HepG2 (cell line): Measurements from ENCODE around the gene BCL2L1. TPM values are rescaled to one million over a fixed set of nuclear protein-coding genes. Genes with fewer than 3 reads are reported as not detected.

ENCODE experiments used
- AKNA ChIP-seq: sonication (generic); formaldehyde crosslinking; IDR thresholded peaks from 2 replicates; pipeline ENCODE4 v1.4.0; 2020; ENCODE audit warnings: missing genetic modification reagents, borderline replicate concordance
- BORCS8-MEF2B ChIP-seq: sonication (generic); formaldehyde crosslinking; IDR thresholded peaks from 2 replicates; pipeline ENCODE4 v1.8.0; 2022; ENCODE audit warnings: mild to moderate bottlenecking, missing genetic modification reagents
- GABPB1 ChIP-seq: IDR thresholded peaks from 2 replicates; pipeline ENCODE4 v1.6.1; 2016; ENCODE audit warnings: mild to moderate bottlenecking, missing genetic modification reagents, moderate library complexity, missing compliant biosample characterization
- GATA4 ChIP-seq: sonication (generic); IDR thresholded peaks from 2 replicates; pipeline ENCODE4 v1.6.1; 2016; ENCODE audit warnings: antibody characterized with exemption, low read depth, borderline replicate concordance
- HMGA1 ChIP-seq: sonication (generic); formaldehyde crosslinking; conservative IDR thresholded peaks from 2 replicates; pipeline ENCODE4 v1.4.0; 2020; ENCODE audit warnings: missing genetic modification reagents
- MYNN ChIP-seq: sonication (generic); formaldehyde crosslinking; IDR thresholded peaks from 2 replicates; pipeline ENCODE4 v1.4.0; 2020; ENCODE audit warnings: mild to moderate bottlenecking, low read depth, missing genetic modification reagents
- NFE2 ChIP-seq: sonication (generic); formaldehyde crosslinking; IDR thresholded peaks from 2 replicates; pipeline ENCODE4 v1.4.0; 2020; ENCODE audit warnings: missing genetic modification reagents
- SRSF9 ChIP-seq: fragments of 200-400 bp; formaldehyde crosslinking; IDR thresholded peaks from 2 replicates; pipeline ENCODE4 v1.6.1; 2018; ENCODE audit warnings: borderline replicate concordance, mild to moderate bottlenecking, low read depth, low read length; ENCODE audit not compliant: insufficient read depth, poor library complexity, severe bottlenecking
- TFAP4 ChIP-seq: sonication (generic); IDR thresholded peaks from 2 replicates; pipeline ENCODE4 v1.6.1; 2016; ENCODE audit warnings: low read depth, borderline replicate concordance
- ZBTB42 ChIP-seq: sonication (generic); formaldehyde crosslinking; IDR thresholded peaks from 2 replicates; pipeline ENCODE4 v1.5.0; 2020; ENCODE audit warnings: mild to moderate bottlenecking, missing genetic modification reagents
- ZNF260 ChIP-seq: sonication (generic); formaldehyde crosslinking; IDR thresholded peaks from 2 replicates; pipeline ENCODE4 v1.4.0; 2020; ENCODE audit warnings: missing genetic modification reagents, low read depth, mild to moderate bottlenecking, borderline replicate concordance
- ZNF280B ChIP-seq: sonication (generic); formaldehyde crosslinking; IDR thresholded peaks from 2 replicates; pipeline ENCODE4 v1.5.0; 2020; ENCODE audit warnings: missing genetic modification reagents, mild to moderate bottlenecking, borderline replicate concordance
- ZNF446 ChIP-seq: sonication (generic); formaldehyde crosslinking; IDR thresholded peaks from 2 replicates; pipeline ENCODE4 v1.5.0; 2020; ENCODE audit warnings: mild to moderate bottlenecking, missing genetic modification reagents
- polyA plus RNA-seq, 8 experiments: library from polyadenylated mRNA; depleted of rRNA in 3 of 8; stranded (reverse) in 7 of 8; unstranded in 1 of 8; fragments of >200 nt; fragmentation: Illumina TruSeq in 4 of 8; extraction: Trizol in 4 of 8; gene quantifications; 2 replicates each; pipeline versions ENCODE4 v1.2.1 to v1.2.3, GENCODE V29; 2011 to 2016; ENCODE audit warnings: low read depth in 4 of 8, missing spikeins in 1 of 8, mixed read lengths in 1 of 8; ENCODE audit not compliant: insufficient read depth in 1 of 8
- total RNA-seq, 5 experiments: library from RNA; depleted of rRNA; stranded (reverse); fragments of >200 nt; fragmentation: Illumina TruSeq; extraction: Trizol; gene quantifications; 2 replicates each; pipeline ENCODE4 v1.2.3, GENCODE V29; 2016; ENCODE audit warnings: low read depth in 1 of 5
- TF ChIP-seq, protein P1 (sequence below): IDR thresholded peaks from 2 replicates; pipeline ENCODE4 v1.6.1; 2016; ENCODE audit warnings: control low read depth
- TF ChIP-seq, protein P2 (sequence below): sonication (generic); formaldehyde crosslinking; IDR thresholded peaks from 2 replicates; pipeline ENCODE4 v1.4.0; 2020; ENCODE audit warnings: missing genetic modification reagents; ENCODE audit errors: not compliant biosample characterization
- TF ChIP-seq, protein P3 (sequence below): sonication (generic); formaldehyde crosslinking; IDR thresholded peaks from 2 replicates; pipeline ENCODE4 v1.4.0; 2020; ENCODE audit warnings: missing genetic modification reagents

The BCL2L1 gene
- total and polyA plus RNA-seq, 2 of the 13 experiments (the other 11 are each of a cell fraction or from before 2014, with no cell fraction given) = 164 to 258 TPM

GRCh38 chr20:31704225-31705119 lies 18.2 kb downstream of the BCL2L1 start (continued):
- peak; percentile 97 for TF ChIP-seq TFAP4
- no peak for TF ChIP-seq NFE2 (CRISPR knock-in tag)
- peak; percentile 66; the same call in 1 of the 2 replicates for TF ChIP-seq AKNA (CRISPR knock-in tag)
- TF ChIP-seq, protein P1, sequence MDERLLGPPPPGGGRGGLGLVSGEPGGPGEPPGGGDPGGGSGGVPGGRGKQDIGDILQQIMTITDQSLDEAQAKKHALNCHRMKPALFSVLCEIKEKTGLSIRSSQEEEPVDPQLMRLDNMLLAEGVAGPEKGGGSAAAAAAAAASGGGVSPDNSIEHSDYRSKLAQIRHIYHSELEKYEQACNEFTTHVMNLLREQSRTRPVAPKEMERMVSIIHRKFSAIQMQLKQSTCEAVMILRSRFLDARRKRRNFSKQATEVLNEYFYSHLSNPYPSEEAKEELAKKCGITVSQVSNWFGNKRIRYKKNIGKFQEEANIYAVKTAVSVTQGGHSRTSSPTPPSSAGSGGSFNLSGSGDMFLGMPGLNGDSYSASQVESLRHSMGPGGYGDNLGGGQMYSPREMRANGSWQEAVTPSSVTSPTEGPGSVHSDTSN = no peak
- no peak for TF ChIP-seq SRSF9
- peak; percentile 79 for TF ChIP-seq GABPB1 (CRISPR knock-in tag)
- peak; percentile 29; the same call in 1 of the 2 replicates for TF ChIP-seq ZNF446
- peak; percentile 89 for TF ChIP-seq BORCS8-MEF2B (CRISPR knock-in tag)
- TF ChIP-seq MYNN (CRISPR knock-in tag) = no peak
- TF ChIP-seq, protein P2, sequence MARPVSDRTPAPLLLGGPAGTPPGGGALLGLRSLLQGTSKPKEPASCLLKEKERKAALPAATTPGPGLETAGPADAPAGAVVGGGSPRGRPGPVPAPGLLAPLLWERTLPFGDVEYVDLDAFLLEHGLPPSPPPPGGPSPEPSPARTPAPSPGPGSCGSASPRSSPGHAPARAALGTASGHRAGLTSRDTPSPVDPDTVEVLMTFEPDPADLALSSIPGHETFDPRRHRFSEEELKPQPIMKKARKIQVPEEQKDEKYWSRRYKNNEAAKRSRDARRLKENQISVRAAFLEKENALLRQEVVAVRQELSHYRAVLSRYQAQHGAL (CRISPR knock-in tag) = peak; percentile 89
- no peak for TF ChIP-seq ZNF260 (CRISPR knock-in tag)
- peak; percentile 99 for TF ChIP-seq GATA4
- TF ChIP-seq, protein P3, sequence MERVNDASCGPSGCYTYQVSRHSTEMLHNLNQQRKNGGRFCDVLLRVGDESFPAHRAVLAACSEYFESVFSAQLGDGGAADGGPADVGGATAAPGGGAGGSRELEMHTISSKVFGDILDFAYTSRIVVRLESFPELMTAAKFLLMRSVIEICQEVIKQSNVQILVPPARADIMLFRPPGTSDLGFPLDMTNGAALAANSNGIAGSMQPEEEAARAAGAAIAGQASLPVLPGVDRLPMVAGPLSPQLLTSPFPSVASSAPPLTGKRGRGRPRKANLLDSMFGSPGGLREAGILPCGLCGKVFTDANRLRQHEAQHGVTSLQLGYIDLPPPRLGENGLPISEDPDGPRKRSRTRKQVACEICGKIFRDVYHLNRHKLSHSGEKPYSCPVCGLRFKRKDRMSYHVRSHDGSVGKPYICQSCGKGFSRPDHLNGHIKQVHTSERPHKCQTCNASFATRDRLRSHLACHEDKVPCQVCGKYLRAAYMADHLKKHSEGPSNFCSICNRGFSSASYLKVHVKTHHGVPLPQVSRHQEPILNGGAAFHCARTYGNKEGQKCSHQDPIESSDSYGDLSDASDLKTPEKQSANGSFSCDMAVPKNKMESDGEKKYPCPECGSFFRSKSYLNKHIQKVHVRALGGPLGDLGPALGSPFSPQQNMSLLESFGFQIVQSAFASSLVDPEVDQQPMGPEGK = peak; percentile 100
- TF ChIP-seq ZNF280B = no peak; the same call in 1 of the 2 replicates
- 0 out of 2 replicates have a peak, but pooled peaks have one; percentile 25 for TF ChIP-seq ZBTB42 (CRISPR knock-in tag)
- TF ChIP-seq HMGA1 (CRISPR knock-in tag) = no peak
